HCT116 (cell line): ENCODE measurements around the gene MED25.

Experiments
- CTCF ChIP-seq, 3 experiments: fragments of 200-600 bp in 1 of 3; sonication (generic) in 1 of 3; IDR thresholded peaks in 2 of 3; conservative IDR thresholded peaks in 1 of 3; 2 replicates each; pipeline ENCODE4 v1.5.1; 2012 to 2017; ENCODE audit warnings: low read depth in 2 of 3, low read length in 2 of 3, antibody characterized with exemption in 1 of 3, borderline replicate concordance in 1 of 3, control low read depth in 1 of 3, mild to moderate bottlenecking in 1 of 3, mixed read lengths in 1 of 3, mixed run types in 1 of 3, moderate library complexity in 1 of 3; ENCODE audit not compliant: insufficient read depth in 1 of 3
- EZH2 ChIP-seq: fragments of 200-600 bp; sonication (generic); IDR thresholded peaks from 2 replicates; pipeline ENCODE4 v1.6.1; 2017; ENCODE audit warnings: antibody characterized with exemption, mixed run types
- FOSL1 ChIP-seq: IDR thresholded peaks from 2 replicates; pipeline ENCODE4 v1.6.1; 2012; ENCODE audit warnings: low read depth
- POLR2A ChIP-seq: IDR thresholded peaks from 2 replicates; pipeline ENCODE4 v1.7.0; 2011; ENCODE audit warnings: borderline replicate concordance; ENCODE audit not compliant: insufficient read depth, insufficient read length; ENCODE audit errors: extremely low read depth
- POLR2AphosphoS5 ChIP-seq: IDR thresholded peaks from 2 replicates; pipeline ENCODE4 v1.6.1; 2011; ENCODE audit warnings: mild to moderate bottlenecking, low read depth, low read length, moderate library complexity
- SIN3A ChIP-seq: IDR thresholded peaks from 2 replicates; pipeline ENCODE4 v1.6.1; 2012; ENCODE audit warnings: low read depth

GRCh38 chr19:49858088-49858985 is 40.2 kb downstream of the MED25 start:
- TF ChIP-seq POLR2A (no peak), SIN3A (no peak), CTCF (IDR thresholded peaks at IDR 0.05 in 2 of 3, conservative IDR thresholded peaks at IDR 0.05 in 1 of 3; ENCODE audit: borderline replicate concordance in 1 of 3, insufficient read depth in 1 of 3, low read depth in 2 of 3, low read length in 2 of 3) (no peak), EZH2 (no peak), FOSL1 (no peak), POLR2AphosphoS5 (peak; percentile 15)
